ENCODE data around the gene ACTL6B. TPM values are rescaled to one million over a fixed set of nuclear protein-coding genes. Genes with fewer than 3 reads are reported as not detected.

Gene ACTL6B
- total RNA-seq, 1 donor from 2014 or later = 3.1 TPM

DNA sequence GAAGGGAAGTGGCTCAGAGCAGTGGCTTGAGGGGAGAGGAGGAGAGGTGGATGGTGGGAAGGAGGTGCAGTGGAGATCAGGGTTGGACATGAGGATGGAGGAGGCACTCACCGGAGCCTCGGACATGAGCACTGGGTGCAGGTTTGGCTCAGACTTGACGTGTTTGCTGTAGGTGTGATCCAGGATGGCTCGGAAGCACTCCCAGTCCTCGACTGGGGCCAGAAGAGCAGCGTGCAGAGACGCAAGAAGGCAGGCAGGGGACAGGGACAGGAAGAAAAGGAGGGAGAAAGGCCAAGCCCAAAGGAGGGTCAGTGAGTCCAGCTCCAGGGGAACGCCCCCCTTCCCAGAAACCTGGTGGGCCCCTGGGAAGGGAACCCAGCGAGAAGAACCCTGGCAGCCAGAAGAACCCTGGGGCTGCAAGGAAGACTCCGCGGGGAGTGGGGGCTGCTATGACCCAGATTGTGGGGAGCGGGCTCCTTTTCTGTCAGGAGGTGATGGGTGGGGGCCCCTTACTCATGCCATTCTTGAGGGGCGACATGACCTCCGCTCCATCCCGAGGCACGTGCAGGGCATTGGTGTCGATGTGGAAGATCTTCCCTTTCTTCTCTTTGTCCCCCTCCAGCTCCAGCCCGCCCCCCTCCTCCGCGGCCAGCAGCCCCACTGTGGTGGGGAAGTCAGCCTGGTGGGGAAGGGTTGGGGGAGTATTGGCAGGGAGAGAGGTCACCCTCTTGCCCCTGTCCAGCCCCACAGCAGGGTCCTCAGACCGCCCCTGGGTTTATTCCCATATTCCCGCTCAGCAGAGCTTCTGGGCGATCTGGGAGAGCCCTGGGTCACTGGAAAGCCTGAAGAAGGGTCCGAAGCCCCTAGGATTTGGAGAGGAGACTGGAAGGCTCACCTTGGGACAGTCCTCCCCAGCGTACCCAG, 1.1 kb downstream of the ACTL6B start:
- H3K27me3 Mint-ChIP-seq (ENCODE audit: low read depth) = peaks cover 60% of the 10 kb centered on the region
- H3K4me1 Mint-ChIP-seq = no peaks in the 10 kb centered on the region
- no peak overlapping the region for H3K27ac Mint-ChIP-seq (ENCODE audit: unreplicated experiment)
- TF ChIP-seq, protein P1, sequence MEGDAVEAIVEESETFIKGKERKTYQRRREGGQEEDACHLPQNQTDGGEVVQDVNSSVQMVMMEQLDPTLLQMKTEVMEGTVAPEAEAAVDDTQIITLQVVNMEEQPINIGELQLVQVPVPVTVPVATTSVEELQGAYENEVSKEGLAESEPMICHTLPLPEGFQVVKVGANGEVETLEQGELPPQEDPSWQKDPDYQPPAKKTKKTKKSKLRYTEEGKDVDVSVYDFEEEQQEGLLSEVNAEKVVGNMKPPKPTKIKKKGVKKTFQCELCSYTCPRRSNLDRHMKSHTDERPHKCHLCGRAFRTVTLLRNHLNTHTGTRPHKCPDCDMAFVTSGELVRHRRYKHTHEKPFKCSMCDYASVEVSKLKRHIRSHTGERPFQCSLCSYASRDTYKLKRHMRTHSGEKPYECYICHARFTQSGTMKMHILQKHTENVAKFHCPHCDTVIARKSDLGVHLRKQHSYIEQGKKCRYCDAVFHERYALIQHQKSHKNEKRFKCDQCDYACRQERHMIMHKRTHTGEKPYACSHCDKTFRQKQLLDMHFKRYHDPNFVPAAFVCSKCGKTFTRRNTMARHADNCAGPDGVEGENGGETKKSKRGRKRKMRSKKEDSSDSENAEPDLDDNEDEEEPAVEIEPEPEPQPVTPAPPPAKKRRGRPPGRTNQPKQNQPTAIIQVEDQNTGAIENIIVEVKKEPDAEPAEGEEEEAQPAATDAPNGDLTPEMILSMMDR (conservative IDR thresholded peaks at IDR 0.05) = no peak
- DNase-seq (ENCODE audit: low read depth, low spot score) = no peak
- no peaks in the 10 kb centered on the region for H3K36me3 Mint-ChIP-seq (ENCODE audit: low read depth)
- no peaks in the 10 kb centered on the region for H3K9me3 Mint-ChIP-seq
- H3K4me3 Mint-ChIP-seq = no peak overlapping the region

DNA sequence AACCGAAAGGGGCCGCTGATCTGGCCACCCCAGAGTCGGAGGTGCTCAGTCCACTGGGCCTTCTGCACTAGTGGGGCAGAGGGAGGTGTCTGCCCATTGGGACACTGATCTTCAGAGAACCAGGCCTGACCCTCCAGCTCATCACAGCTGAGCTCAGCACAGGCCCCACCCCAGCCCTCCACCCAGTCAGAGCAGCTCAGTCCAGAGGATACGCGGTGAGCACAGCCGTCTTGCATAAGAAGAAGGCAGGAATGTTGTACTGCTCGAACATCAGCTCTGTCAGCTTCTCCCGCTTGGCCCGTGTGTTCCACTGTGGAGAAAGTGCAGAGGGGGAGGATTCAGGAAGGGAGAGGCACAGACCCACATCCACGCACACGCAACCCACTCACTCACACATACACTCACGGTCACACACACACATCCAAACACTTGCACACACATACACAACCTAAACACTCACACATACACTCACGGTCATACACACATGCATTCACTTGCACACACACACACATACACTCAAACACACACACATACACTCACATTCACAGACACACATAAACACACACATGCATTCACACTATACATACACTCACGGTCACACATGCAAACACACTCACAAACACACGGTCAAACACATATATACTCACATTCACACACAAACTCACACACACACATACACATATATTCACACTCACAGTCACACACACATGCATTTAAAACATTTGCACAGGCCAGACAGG, 6.3 kb downstream of the ACTL6B start:
- H3K27ac Mint-ChIP-seq (ENCODE audit: unreplicated experiment) = peak overlapping the region; percentile 5
- DNase-seq (ENCODE audit: low read depth, low spot score) = no peak
- H3K4me3 Mint-ChIP-seq = no peak overlapping the region
- H3K9me3 Mint-ChIP-seq = no peaks in the 10 kb centered on the region
- H3K4me1 Mint-ChIP-seq = no peaks in the 10 kb centered on the region
- H3K27me3 Mint-ChIP-seq (ENCODE audit: low read depth) = peaks cover 29% of the 10 kb centered on the region
- H3K36me3 Mint-ChIP-seq (ENCODE audit: low read depth) = no peaks in the 10 kb centered on the region
- TF ChIP-seq, protein P1 (conservative IDR thresholded peaks at IDR 0.05) = no peak

DNA sequence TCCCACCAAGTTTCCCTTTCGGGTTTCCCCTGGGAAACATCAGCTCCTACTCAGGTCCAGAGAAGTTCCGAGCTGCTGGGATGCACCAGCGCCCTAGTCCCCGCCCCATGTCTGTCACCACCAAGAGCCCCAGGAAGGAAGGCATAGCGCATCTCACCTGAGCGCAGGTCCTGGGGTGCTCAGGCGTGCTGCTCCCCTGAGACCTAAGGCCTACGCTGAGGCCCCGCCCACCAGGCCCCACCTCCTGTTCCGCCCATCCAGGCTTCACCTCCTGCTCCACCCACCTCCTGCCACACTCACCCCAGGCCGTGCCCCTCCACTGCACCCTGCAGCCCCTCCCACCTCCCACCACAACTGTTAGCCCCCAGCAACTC, 13.7 kb downstream of the ACTL6B start:
- no peak for DNase-seq (ENCODE audit: low read depth, low spot score)
- Mint-ChIP-seq H3K4me1 (no peaks in the 10 kb centered on the region), H3K27ac (ENCODE audit: unreplicated experiment) (no peak overlapping the region), H3K36me3 (ENCODE audit: low read depth) (no peaks in the 10 kb centered on the region), H3K4me3 (no peak overlapping the region), H3K9me3 (no peaks in the 10 kb centered on the region), H3K27me3 (ENCODE audit: low read depth) (peaks cover 8% of the 10 kb centered on the region)
- TF ChIP-seq, protein P1 (conservative IDR thresholded peaks at IDR 0.05) = no peak

DNA sequence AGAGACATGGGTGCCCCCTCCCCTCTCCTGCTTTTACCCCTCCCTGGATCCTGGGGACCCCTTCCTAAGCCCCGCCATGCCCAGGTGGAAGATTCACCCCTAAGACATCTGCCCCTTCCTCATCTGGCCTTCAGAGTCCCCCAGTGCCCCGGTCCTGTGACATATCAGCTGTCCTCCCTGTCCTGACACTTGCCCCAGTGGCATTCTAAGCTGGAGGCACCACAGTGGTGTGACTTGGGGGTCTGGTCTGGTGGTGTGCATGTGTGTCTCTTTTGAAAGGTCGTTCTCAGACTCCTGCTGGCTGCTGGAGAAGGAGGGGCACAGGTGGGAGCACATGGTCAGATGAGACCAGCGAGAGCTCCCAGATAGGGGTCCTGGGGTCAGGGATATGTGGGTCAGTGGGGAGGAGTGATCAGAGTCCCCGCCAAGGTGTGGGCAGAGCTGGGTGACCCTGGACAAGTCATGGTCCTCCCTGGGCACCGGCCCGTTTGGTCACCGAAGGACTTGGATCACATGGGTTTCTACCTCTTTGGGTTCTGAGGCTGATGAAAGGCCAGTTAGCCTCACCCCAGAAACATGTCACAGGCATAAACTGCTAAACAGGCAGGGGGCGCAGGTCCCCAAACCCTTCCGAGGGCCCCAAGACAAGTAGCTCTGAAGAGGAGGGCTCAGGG, 14.3 kb downstream of the ACTL6B start:
- H3K27me3 Mint-ChIP-seq (ENCODE audit: low read depth) = peaks cover 8% of the 10 kb centered on the region

DNA sequence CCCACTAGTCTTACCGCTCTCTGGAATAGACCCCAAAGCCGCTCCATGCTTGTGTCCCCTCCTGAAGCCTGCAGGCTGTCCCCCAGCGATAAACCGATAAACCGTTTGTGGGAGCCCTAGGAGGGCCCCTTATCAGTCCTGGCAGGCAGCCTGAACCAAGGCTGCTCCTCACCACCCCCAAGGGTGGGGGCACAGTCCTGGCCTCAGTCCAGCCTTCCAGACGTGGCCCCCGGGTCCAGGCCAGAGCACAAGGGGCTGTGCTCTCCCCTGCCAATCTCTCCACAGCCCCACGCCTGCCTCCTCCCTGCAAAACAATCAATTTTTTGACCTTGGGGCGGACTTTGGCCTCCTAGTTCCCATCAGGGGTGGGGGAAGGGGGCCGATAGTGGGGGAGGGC, 14.8 kb downstream of the ACTL6B start, which contains the start of gene TFR2:
TSS of gene TFR2 (minus strand) at position 90 of the 397 bp plus-strand sequence. CDS start at position 47, 43 bp downstream.
- no peaks in the 10 kb centered on the region for H3K4me1 Mint-ChIP-seq
- H3K27ac Mint-ChIP-seq (ENCODE audit: unreplicated experiment) = no peak within 1 kb of the TSS
- no peaks in the 10 kb centered on the region for H3K36me3 Mint-ChIP-seq (ENCODE audit: low read depth)
- H3K27me3 Mint-ChIP-seq (ENCODE audit: low read depth) = peaks cover 12% of the 10 kb centered on the region
- no peak within 1 kb of the TSS for H3K4me3 Mint-ChIP-seq
- TF ChIP-seq, protein P1 (conservative IDR thresholded peaks at IDR 0.05) = no peak
- H3K9me3 Mint-ChIP-seq = no peaks in the 10 kb centered on the region
- no peak for DNase-seq (ENCODE audit: low read depth, low spot score)

More for the DNA sequence above, 14.3 kb downstream of the ACTL6B start:
- no peak for DNase-seq (ENCODE audit: low read depth, low spot score)
- H3K36me3 Mint-ChIP-seq (ENCODE audit: low read depth) = no peaks in the 10 kb centered on the region
- H3K4me1 Mint-ChIP-seq = no peaks in the 10 kb centered on the region
- H3K9me3 Mint-ChIP-seq = no peaks in the 10 kb centered on the region
- H3K4me3 Mint-ChIP-seq = no peak overlapping the region
- TF ChIP-seq, protein P1 (conservative IDR thresholded peaks at IDR 0.05) = no peak
- no peak overlapping the region for H3K27ac Mint-ChIP-seq (ENCODE audit: unreplicated experiment)
